H1 (cell line): ENCODE results near the gene NALF2. TPM values are rescaled to one million over a fixed set of nuclear protein-coding genes. Genes with fewer than 3 reads are reported as not detected.
A peak's percentile ranks its signal among the peaks of the same experiment; 100 is the strongest.

ENCODE experiments used
- CTCF ChIA-PET: fragments of 300-600 bp; sonication (Branson Sonifier 250); formaldehyde crosslinking; loops from one replicate; lab custom pipeline; 2021; ENCODE audit not compliant: partially characterized antibody; lab: Charles Lee
- POLR2A ChIA-PET: fragments of 300-600 bp; sonication (Branson Sonifier 250); formaldehyde crosslinking; loops from one replicate; lab custom pipeline; 2021; ENCODE audit warnings: inconsistent platforms; ENCODE audit not compliant: partially characterized antibody; lab: Charles Lee
- DNase-seq, 2 experiments: peaks; one replicate each; pipeline versions ENCODE4 v3.0.0 to v3.0.0-alpha.2; 2010 to 2022; ENCODE audit warnings: low spot score in 2 of 2, low read depth in 1 of 2, mixed read lengths in 1 of 2
- FAIRE-seq: peaks from 2 replicates; lab custom pipeline; 2011; peaks lifted over from hg19 to GRCh38; lab: Jason Lieb, UNC
- H2AFZ ChIP-seq: 2 replicates; pipeline ENCODE4 v1.8.1; 2012; ENCODE audit warnings: low read length, inconsistent platforms
- H2AK5ac ChIP-seq: 2 replicates; pipeline ENCODE4 v1.6.1; 2013; ENCODE audit warnings: low read depth, low read length
- H2BK120ac ChIP-seq: replicated peaks from 2 replicates; pipeline ENCODE3; 2013; ENCODE audit warnings: low read depth, low read length, inconsistent platforms
- H2BK12ac ChIP-seq: 2 replicates; pipeline ENCODE4 v1.6.1; 2013; ENCODE audit warnings: low read depth, low read length
- H2BK15ac ChIP-seq: 2 replicates; pipeline ENCODE4 v1.6.1; 2013; ENCODE audit warnings: low read length
- H2BK20ac ChIP-seq: 2 replicates; pipeline ENCODE4 v1.6.1; 2013; ENCODE audit warnings: low read length
- H2BK5ac ChIP-seq: 2 replicates; pipeline ENCODE4 v1.6.1; 2013; ENCODE audit warnings: low read depth, low read length
- H3K14ac ChIP-seq: 2 replicates; pipeline ENCODE4 v1.6.1; 2013; ENCODE audit warnings: inconsistent platforms; ENCODE audit not compliant: insufficient read length
- H3K18ac ChIP-seq: 2 replicates; pipeline ENCODE4 v1.6.1; 2013; ENCODE audit warnings: low read length; ENCODE audit errors: extremely low read depth
- H3K23ac ChIP-seq: 2 replicates; pipeline ENCODE4 v1.6.1; 2013; ENCODE audit warnings: inconsistent platforms; ENCODE audit not compliant: insufficient read length
- H3K23me2 ChIP-seq: 2 replicates; pipeline ENCODE4 v1.6.1; 2013; ENCODE audit warnings: low read depth, low read length
- H3K27ac ChIP-seq: 2 replicates; pipeline ENCODE4 v1.6.1; 2011; ENCODE audit warnings: low read depth, low read length, inconsistent platforms
- H3K27me3 ChIP-seq, 4 experiments: replicated peaks in 1 of 4; 1 replicate in 1 of 4; 2 replicates in 3 of 4; pipeline versions ENCODE4 v1.6.1 to v1.8.1; 2011 to 2013; ENCODE audit warnings: low read length in 3 of 4, mild to moderate bottlenecking in 3 of 4, inconsistent platforms in 2 of 4, mixed read lengths in 2 of 4, moderate library complexity in 1 of 4; ENCODE audit not compliant: control insufficient read depth in 3 of 4, insufficient read depth in 3 of 4; ENCODE audit errors: extremely low read depth in 1 of 4
- H3K36me3 ChIP-seq, 4 experiments: 2 replicates each; pipeline versions ENCODE4 v1.6.1 to v1.8.1; 2011 to 2013; ENCODE audit warnings: mild to moderate bottlenecking in 4 of 4, low read length in 3 of 4, moderate library complexity in 2 of 4, control low read depth in 1 of 4, inconsistent platforms in 1 of 4; ENCODE audit not compliant: insufficient read depth in 4 of 4, control insufficient read depth in 2 of 4
- H3K4ac ChIP-seq: replicated peaks from 2 replicates; pipeline ENCODE3; 2013; ENCODE audit warnings: low read length, low read depth, mixed read lengths, inconsistent platforms; ENCODE audit not compliant: insufficient read length
- H3K4me1 ChIP-seq, 4 experiments: replicated peaks in 1 of 4; 1 replicate in 1 of 4; 2 replicates in 3 of 4; pipeline versions ENCODE4 v1.6.1 to v1.8.1; 2011 to 2013; ENCODE audit warnings: low read length in 3 of 4, inconsistent platforms in 2 of 4, mixed read lengths in 1 of 4; ENCODE audit not compliant: insufficient read depth in 4 of 4, control insufficient read depth in 3 of 4
- H3K4me2 ChIP-seq, 2 experiments: 2 replicates each; pipeline versions ENCODE4 v1.6.1 to v1.8.1; 2011 to 2013; ENCODE audit warnings: low read depth in 2 of 2, low read length in 2 of 2, control low read depth in 1 of 2, inconsistent platforms in 1 of 2, mild to moderate bottlenecking in 1 of 2; ENCODE audit not compliant: insufficient read depth in 1 of 2
- H3K4me3 ChIP-seq, 4 experiments: fragments of 200-600, 300-600 bp in 1 of 4; sonication (generic), shearing (Covaris generic), sonication (Bioruptor Twin) in 1 of 4; 2 replicates each; pipeline versions ENCODE4 v1.5.1 to v1.8.1; 2011 to 2016; ENCODE audit warnings: low read length in 4 of 4, low read depth in 3 of 4, control low read depth in 2 of 4, inconsistent platforms in 2 of 4, mild to moderate bottlenecking in 2 of 4, mixed read lengths in 1 of 4, moderate library complexity in 1 of 4; ENCODE audit not compliant: insufficient read depth in 2 of 4; ENCODE audit errors: extremely low read depth in 1 of 4
- H3K56ac ChIP-seq: replicated peaks from 2 replicates; pipeline ENCODE3; 2013; ENCODE audit warnings: low read depth, mild to moderate bottlenecking, mixed read lengths, low read length, inconsistent platforms; ENCODE audit not compliant: insufficient read length
- H3K79me1 ChIP-seq: 2 replicates; pipeline ENCODE4 v1.6.1; 2013; ENCODE audit warnings: low read depth, low read length, control low read depth
- H3K79me2 ChIP-seq, 2 experiments: 2 replicates each; pipeline versions ENCODE4 v1.6.1 to v1.8.1; 2012 to 2013; ENCODE audit warnings: low read length in 2 of 2, mild to moderate bottlenecking in 2 of 2, inconsistent platforms in 1 of 2; ENCODE audit not compliant: insufficient read depth in 2 of 2, control insufficient read depth in 1 of 2
- H3K9ac ChIP-seq, 4 experiments: replicated peaks in 1 of 4; 1 replicate in 1 of 4; 2 replicates in 3 of 4; pipeline versions ENCODE4 v1.6.1 to v1.8.1; 2011 to 2013; ENCODE audit warnings: low read depth in 3 of 4, low read length in 3 of 4, control low read depth in 2 of 4, mild to moderate bottlenecking in 2 of 4, moderate library complexity in 2 of 4, inconsistent platforms in 1 of 4; ENCODE audit errors: extremely low read depth in 1 of 4
- H3K9me3 ChIP-seq, 2 experiments: 2 replicates each; pipeline versions ENCODE4 v1.6.1 to v1.8.1; 2012 to 2013; ENCODE audit warnings: mild to moderate bottlenecking in 2 of 2, moderate library complexity in 2 of 2, control low read depth in 1 of 2, inconsistent platforms in 1 of 2, low read depth in 1 of 2, low read length in 1 of 2, mixed read lengths in 1 of 2; ENCODE audit not compliant: insufficient read depth in 2 of 2
- H4K20me1 ChIP-seq, 2 experiments: replicated peaks in 1 of 2; 2 replicates each; pipeline versions ENCODE3 to v1.8.1; 2011 to 2013; ENCODE audit warnings: inconsistent platforms in 2 of 2, low read length in 2 of 2, mild to moderate bottlenecking in 1 of 2; ENCODE audit not compliant: insufficient read depth in 2 of 2, control insufficient read depth in 1 of 2
- H4K5ac ChIP-seq: 2 replicates; pipeline ENCODE4 v1.6.1; 2013; ENCODE audit warnings: low read length, low read depth, mixed read lengths, inconsistent platforms; ENCODE audit not compliant: insufficient read length
- H4K8ac ChIP-seq: 2 replicates; pipeline ENCODE4 v1.8.0; 2013; ENCODE audit warnings: mild to moderate bottlenecking, moderate library complexity, low read length, inconsistent platforms; ENCODE audit not compliant: insufficient read depth; ENCODE audit errors: extremely low read depth
- H4K91ac ChIP-seq: replicated peaks from 2 replicates; pipeline ENCODE3; 2013; ENCODE audit warnings: low read length, mixed read lengths, inconsistent platforms; ENCODE audit not compliant: insufficient read length
- CREB1 ChIP-seq: IDR thresholded peaks from 2 replicates; pipeline ENCODE4 v1.6.1; 2012; ENCODE audit warnings: inconsistent platforms
- GABPA ChIP-seq: IDR thresholded peaks from 2 replicates; pipeline ENCODE4 v1.6.1; 2011; ENCODE audit warnings: mild to moderate bottlenecking, low read length, moderate library complexity, borderline replicate concordance; ENCODE audit not compliant: insufficient read depth
- SUZ12 ChIP-seq: fragments of 200-600 bp; sonication (generic); IDR thresholded peaks from 2 replicates; pipeline ENCODE4 v1.6.1; 2012; ENCODE audit warnings: mild to moderate bottlenecking, inconsistent platforms, low read length, moderate library complexity, mixed read lengths
- TAF1 ChIP-seq: IDR thresholded peaks from 2 replicates; pipeline ENCODE4 v1.6.1; 2011; ENCODE audit warnings: mild to moderate bottlenecking, low read depth, low read length
- WGBS, 2 experiments: shearing (Covaris generic) in 1 of 2; methylation state at CpG; one replicate each; pipeline versions ENCODE4 v1.1.6 to v1.1.7; 2013 to 2015; ENCODE audit warnings: low lambda C conversion rate in 2 of 2, mixed read lengths in 2 of 2, inconsistent platforms in 1 of 2, low coverage in 1 of 2, missing lambda C conversion rate in 1 of 2; ENCODE audit not compliant: insufficient replicate concordance in 2 of 2, insufficient coverage in 1 of 2, insufficient read length in 1 of 2; ENCODE audit errors: extremely low coverage in 1 of 2, missing lambda C conversion rate in 1 of 2; 5-methylcytosine and 5-hydroxymethylcytosine counted together
- polyA plus RNA-seq, 7 experiments: library from polyadenylated mRNA; depleted of rRNA in 3 of 7; stranded (reverse) in 5 of 7; unstranded in 2 of 7; fragments of >200 nt in 5 of 7; fragments of 200-250 nt in 2 of 7; gene quantifications; 1 replicate in 5 of 7; 2 replicates in 1 of 7; 4 replicates in 1 of 7; pipeline versions ENCODE4 v1.2.1 to v1.2.3, GENCODE V29; 2011 to 2013; ENCODE audit warnings: missing spikeins in 2 of 7, mixed read lengths in 2 of 7
- total RNA-seq: library from RNA; stranded (reverse); fragmentation: NEBNext Ultra II Directional; extraction: Animal tissue kit (Norgen Biotek cat#: 25700); gene quantifications from 2 replicates; pipeline ENCODE4 v1.2.1, GENCODE V29; 2021

Gene NALF2
- total and polyA plus RNA-seq, 2 of the 8 experiments (the other 6 are each of a cell fraction or from before 2014, with no cell fraction given): 7.5 to 15.6 TPM

GRCh38 chrX:69539437-69539836 lies 35.3 kb downstream of the NALF2 start:
- Histone ChIP-seq H3K4me1 (peaks cover 0 to 2% (median 0%) of the 10 kb centered on the region in 4 experiments; a peak in 2 of 7 replicates), H2BK120ac (no peak overlapping the region), H3K14ac (no peak overlapping the region), H4K91ac (no peak overlapping the region), H3K23me2 (no peaks in the 10 kb centered on the region; the same call in 1 of the 2 replicates), H3K18ac (no peak overlapping the region), H2AFZ (no peak overlapping the region), H3K56ac (no peak overlapping the region), H3K4me3 (no peak overlapping the region), H3K23ac (no peak overlapping the region), H3K9ac (no peak overlapping the region), H3K79me1 (no peaks in the 10 kb centered on the region), H4K5ac (no peak overlapping the region), H3K9me3 (no peaks in the 10 kb centered on the region), H3K4me2 (no peak overlapping the region), H4K8ac (no peak overlapping the region), H3K79me2 (no peaks in the 10 kb centered on the region), H2AK5ac (no peak overlapping the region), H2BK12ac (no peak overlapping the region), H3K4ac (no peak overlapping the region), H2BK15ac (no peak overlapping the region), H3K36me3 (no peaks in the 10 kb centered on the region), H4K20me1 (no peaks in the 10 kb centered on the region), H3K27me3 (no peaks in the 10 kb centered on the region; a peak in 1 of 7 replicates), H3K27ac (no peak overlapping the region), H2BK5ac (no peak overlapping the region), H2BK20ac (no peak overlapping the region)
- peak; percentile 76 for FAIRE-seq
- CTCF ChIA-PET: interaction anchor here (1.1 to 3.3 kb wide), 7 partner anchors 13 to 590 kb away, joined by 3 to 26 read pairs (median 4); no protein-coding TSS in a partner anchor
- DNase-seq: no peak
- POLR2A ChIA-PET: no interaction called here
- 79% methylated on average over 4 of the region's 4 CpGs; no CpG with 5 or more reads in 1 of the 2 experiments for WGBS, 2 experiments
- no peak for TF ChIP-seq SUZ12
- TF ChIP-seq TAF1: no peak
- no peak for TF ChIP-seq GABPA
- no peak for TF ChIP-seq CREB1
